Pons (tissue), 1 donor: ENCODE data around the gene PRSS53.
"Not testable (repeated sequence)": the region's sequence is repeated elsewhere in the genome, so short reads cannot be mapped to it uniquely, and the experiment has no call there.

ENCODE experiments used
- DNase-seq: peaks from one replicate; pipeline ENCODE4 v3.0.0-alpha.2; 2016; ENCODE audit warnings: low spot score

The PRSS53 gene

GRCh38 chr16:31118223-31119155 is 29.7 kb upstream of the PRSS53 start:
- DNase-seq, result no peak

- DNase-seq, result peak; percentile 96
Measured at GRCh38 chr16:31117384-31118222, 28.9 kb upstream of the PRSS53 start, which contains the start of gene KAT8. KAT8 (plus strand) TSS chr16:31117664; CDS start chr16:31117682, 18 bp downstream.

GRCh38 chr16:31114468-31114867 is 25.7 kb upstream of the PRSS53 start:
- no peak for DNase-seq

- DNase-seq, result peak; percentile 74
Measured at GRCh38 chr16:31113121-31114120, 24.7 kb upstream of the PRSS53 start.

- no peak for DNase-seq
Measured at GRCh38 chr16:31112711-31113110, 24.0 kb upstream of the PRSS53 start.

GRCh38 chr16:31111881-31112466 is 23.2 kb upstream of the PRSS53 start:
- no peak for DNase-seq

- no peak for DNase-seq
Measured at GRCh38 chr16:31110106-31111034, 21.6 kb upstream of the PRSS53 start.

GRCh38 chr16:31109622-31110021 is 20.9 kb upstream of the PRSS53 start:
- DNase-seq, result no peak

- no peak for DNase-seq
Measured at GRCh38 chr16:31108794-31109558, 20.2 kb upstream of the PRSS53 start.

GRCh38 chr16:31108035-31108793 is 19.5 kb upstream of the PRSS53 start, which contains the start of gene BCKDK:
BCKDK (plus strand) TSS chr16:31108386; CDS start chr16:31109224, 838 bp downstream.
- peak; percentile 62 for DNase-seq

- DNase-seq, result no peak
Measured at GRCh38 chr16:31107465-31107867, 18.7 kb upstream of the PRSS53 start.

GRCh38 chr16:31106509-31107464 is 18.0 kb upstream of the PRSS53 start:
- DNase-seq, result no peak

GRCh38 chr16:31105677-31106213 is 17.0 kb upstream of the PRSS53 start:
- DNase-seq, result peak; percentile 75

GRCh38 chr16:31100876-31101641 is 12.3 kb upstream of the PRSS53 start:
- not testable (repeated sequence) for DNase-seq

GRCh38 chr16:31099860-31100638 is 11.3 kb upstream of the PRSS53 start:
- DNase-seq, result no peak
